Activated naive CD4-positive, alpha-beta T cell treated with anti-CD3 and anti-CD28 coated beads for 36 hours (primary cell): ENCODE measurements around the gene GRAMD1B. TPM values are rescaled to one million over a fixed set of nuclear protein-coding genes. Genes with fewer than 3 reads are reported as not detected.
"Not testable (repeated sequence)": the region's sequence is repeated elsewhere in the genome, so short reads cannot be mapped to it uniquely, and the experiment has no call there.

Source experiments
- CTCF ChIA-PET: fragments of 350-600 bp; sonication (Branson Sonifier 250); formaldehyde crosslinking; loops from one replicate; lab custom pipeline; 2021; ENCODE audit warnings: antibody characterized with exemption; lab: Charles Lee
- DNase-seq: peaks from one replicate; pipeline ENCODE4 v3.0.0-alpha.2; 2020
- H3K27ac Mint-ChIP-seq: one replicate; pipeline ENCODE4 v1.8.0; 2021; ENCODE audit warnings: mild to moderate bottlenecking, mixed read lengths
- H3K27me3 Mint-ChIP-seq: one replicate; pipeline ENCODE4 v1.8.0; 2021; ENCODE audit warnings: low read depth, mixed read lengths
- H3K36me3 Mint-ChIP-seq: one replicate; pipeline ENCODE4 v1.8.0; 2021; ENCODE audit warnings: low read depth, mixed read lengths
- H3K4me1 Mint-ChIP-seq: one replicate; pipeline ENCODE4 v1.8.0; 2021; ENCODE audit warnings: low read depth, mixed read lengths
- H3K4me3 Mint-ChIP-seq: one replicate; pipeline ENCODE4 v1.8.0; 2021; ENCODE audit warnings: mild to moderate bottlenecking, moderate library complexity, mixed read lengths
- H3K9me3 Mint-ChIP-seq: one replicate; pipeline ENCODE4 v1.8.0; 2021; ENCODE audit warnings: mixed read lengths
- intact Hi-C: fragments of 100-400 bp; cut with micrococcal nuclease; formaldehyde crosslinking; loops from one replicate; pipeline ENCODE4 v1.15.1; 2023
- total RNA-seq, 2 experiments: library from RNA; stranded (reverse); gene quantifications; one replicate each; pipeline ENCODE4 v1.2.3, GENCODE V29; 2021

The GRAMD1B gene
- total RNA-seq, 2 experiments from 2014 or later = 43.7 to 47.2 TPM

GRCh38 chr11:123518496-123519054 is 88.5 kb downstream of the GRAMD1B start:
- Mint-ChIP-seq H3K27me3 (no peaks in the 10 kb centered on the region), H3K4me1 (no peaks in the 10 kb centered on the region), H3K27ac (no peak overlapping the region), H3K36me3 (peaks cover 8% of the 10 kb centered on the region), H3K9me3 (no peaks in the 10 kb centered on the region), H3K4me3 (no peak overlapping the region)
- no peak for DNase-seq
- CTCF ChIA-PET = no interaction called here
- intact Hi-C loops = loop anchor here (10.0 kb wide), 1 partner anchor 186 kb away; no protein-coding TSS in a partner anchor

GRCh38 chr11:123519055-123519796 is 89.2 kb downstream of the GRAMD1B start:
- CTCF ChIA-PET = interaction anchor here (0.6 kb wide), 1 partner anchor 391 kb away, joined by 3 read pairs; no protein-coding TSS in a partner anchor
- intact Hi-C loops = loop anchor here (10.0 kb wide), 1 partner anchor 186 kb away; no protein-coding TSS in a partner anchor
- Mint-ChIP-seq H3K27ac (no peak overlapping the region), H3K27me3 (no peaks in the 10 kb centered on the region), H3K4me3 (no peak overlapping the region), H3K9me3 (no peaks in the 10 kb centered on the region), H3K36me3 (peaks cover 8% of the 10 kb centered on the region), H3K4me1 (no peaks in the 10 kb centered on the region)
- DNase-seq = no peak

- Mint-ChIP-seq H3K4me3 (no peak overlapping the region), H3K9me3 (no peaks in the 10 kb centered on the region)
- DNase-seq = no peak
These were observed 89.7 kb downstream of the GRAMD1B start for GRCh38 chr11:123519797-123520193.

GRCh38 chr11:123520476-123520875 is 90.4 kb downstream of the GRAMD1B start:
- H3K27me3 Mint-ChIP-seq, H3K4me3 Mint-ChIP-seq, H3K9me3 Mint-ChIP-seq, DNase-seq, intact Hi-C loops, H3K4me1 Mint-ChIP-seq, H3K27ac Mint-ChIP-seq, H3K36me3 Mint-ChIP-seq: not testable (repeated sequence)
- CTCF ChIA-PET = interaction anchor here (1.2 kb wide), 1 partner anchor 60 kb away, joined by 3 read pairs; no protein-coding TSS in a partner anchor

More at GRCh38 chr11:123519797-123520193, 89.7 kb downstream of the GRAMD1B start:
- CTCF ChIA-PET = interaction anchor here (0.6 to 1.2 kb wide), 2 partner anchors 61 to 391 kb away, joined by 3 read pairs; no protein-coding TSS in a partner anchor
- Mint-ChIP-seq H3K4me1 (no peaks in the 10 kb centered on the region), H3K27me3 (no peaks in the 10 kb centered on the region), H3K36me3 (peaks cover 8% of the 10 kb centered on the region), H3K27ac (no peak overlapping the region)
- intact Hi-C loops = loop anchor here (10.0 kb wide), 1 partner anchor 185 kb away; no protein-coding TSS in a partner anchor

GRCh38 chr11:123521001-123521400 is 90.9 kb downstream of the GRAMD1B start:
- CTCF ChIA-PET = interaction anchor here (1.2 kb wide), 1 partner anchor 60 kb away, joined by 3 read pairs; no protein-coding TSS in a partner anchor
- intact Hi-C loops = no loop called here
- DNase-seq = no peak
- Mint-ChIP-seq H3K36me3 (peaks cover 5% of the 10 kb centered on the region), H3K27me3 (no peaks in the 10 kb centered on the region), H3K4me1 (no peaks in the 10 kb centered on the region), H3K27ac (no peak overlapping the region), H3K9me3 (no peaks in the 10 kb centered on the region), H3K4me3 (no peak overlapping the region)

- peaks cover 5% of the 10 kb centered on the region for H3K36me3 Mint-ChIP-seq
- intact Hi-C loops = no loop called here
- CTCF ChIA-PET = interaction anchor here (0.6 to 1.9 kb wide), 2 partner anchors 11 to 32 kb away, joined by 3 to 4 read pairs; no protein-coding TSS in a partner anchor
- H3K4me3 Mint-ChIP-seq = no peak overlapping the region
- H3K27me3 Mint-ChIP-seq = no peaks in the 10 kb centered on the region
- DNase-seq = no peak
- H3K27ac Mint-ChIP-seq = no peak overlapping the region
- no peaks in the 10 kb centered on the region for H3K4me1 Mint-ChIP-seq
- no peaks in the 10 kb centered on the region for H3K9me3 Mint-ChIP-seq
These were observed 91.9 kb downstream of the GRAMD1B start for GRCh38 chr11:123521930-123522329.

- Mint-ChIP-seq H3K27ac (no peak overlapping the region), H3K36me3 (peaks cover 5% of the 10 kb centered on the region), H3K4me1 (no peaks in the 10 kb centered on the region), H3K9me3 (no peaks in the 10 kb centered on the region), H3K27me3 (no peaks in the 10 kb centered on the region), H3K4me3 (no peak overlapping the region)
- CTCF ChIA-PET = interaction anchor here (1.5 to 1.9 kb wide), 2 partner anchors 9 to 12 kb away, joined by 4 read pairs; no protein-coding TSS in a partner anchor
- intact Hi-C loops = no loop called here
- DNase-seq = no peak
These were observed 93.5 kb downstream of the GRAMD1B start for GRCh38 chr11:123523539-123523938.

GRCh38 chr11:123525097-123525496 is 95.0 kb downstream of the GRAMD1B start:
- Mint-ChIP-seq H3K27me3 (no peaks in the 10 kb centered on the region), H3K4me3 (no peak overlapping the region), H3K4me1 (no peaks in the 10 kb centered on the region), H3K27ac (no peak overlapping the region), H3K9me3 (no peaks in the 10 kb centered on the region), H3K36me3 (peaks cover 2% of the 10 kb centered on the region)
- intact Hi-C loops = no loop called here
- DNase-seq = no peak
- CTCF ChIA-PET = interaction anchor here (0.6 kb wide), 1 partner anchor 406 kb away, joined by 3 read pairs; no protein-coding TSS in a partner anchor

- intact Hi-C loops = no loop called here
- Mint-ChIP-seq H3K4me3 (no peak overlapping the region), H3K4me1 (no peaks in the 10 kb centered on the region), H3K9me3 (no peaks in the 10 kb centered on the region), H3K27me3 (no peaks in the 10 kb centered on the region), H3K27ac (no peak overlapping the region), H3K36me3 (peaks cover 2% of the 10 kb centered on the region)
- CTCF ChIA-PET = interaction anchor here (0.6 kb wide), 1 partner anchor 405 kb away, joined by 3 read pairs; no protein-coding TSS in a partner anchor
- DNase-seq = no peak
These were observed 95.4 kb downstream of the GRAMD1B start for GRCh38 chr11:123525511-123525918.

GRCh38 chr11:123526027-123526805 is 96.1 kb downstream of the GRAMD1B start:
- CTCF ChIA-PET = interaction anchor here (2.0 kb wide), 1 partner anchor 11 kb away, joined by 5 read pairs; no protein-coding TSS in a partner anchor
- intact Hi-C loops = no loop called here
- Mint-ChIP-seq H3K9me3 (no peaks in the 10 kb centered on the region), H3K4me1 (no peaks in the 10 kb centered on the region), H3K27me3 (no peaks in the 10 kb centered on the region), H3K27ac (no peak overlapping the region), H3K36me3 (no peaks in the 10 kb centered on the region), H3K4me3 (no peak overlapping the region)
- no peak for DNase-seq

GRCh38 chr11:123526918-123527317 is 96.8 kb downstream of the GRAMD1B start:
- no peak for DNase-seq
- Mint-ChIP-seq H3K4me3 (no peak overlapping the region), H3K27me3 (no peaks in the 10 kb centered on the region), H3K9me3 (no peaks in the 10 kb centered on the region), H3K27ac (no peak overlapping the region), H3K36me3 (no peaks in the 10 kb centered on the region), H3K4me1 (no peaks in the 10 kb centered on the region)
- CTCF ChIA-PET = interaction anchor here (2.0 kb wide), 1 partner anchor 11 kb away, joined by 5 read pairs; no protein-coding TSS in a partner anchor
- intact Hi-C loops = no loop called here

- Mint-ChIP-seq H3K27ac (no peak overlapping the region), H3K4me3 (no peak overlapping the region), H3K9me3 (no peaks in the 10 kb centered on the region), H3K36me3 (no peaks in the 10 kb centered on the region), H3K27me3 (no peaks in the 10 kb centered on the region), H3K4me1 (no peaks in the 10 kb centered on the region)
- CTCF ChIA-PET = interaction anchor here (1.6 to 2.0 kb wide), 2 partner anchors 10 to 280 kb away, joined by 3 to 5 read pairs; no protein-coding TSS in a partner anchor
- intact Hi-C loops = no loop called here
- no peak for DNase-seq
These were observed 97.5 kb downstream of the GRAMD1B start for GRCh38 chr11:123527526-123527925.
